Measurements from ENCODE around the gene NUBPL.

Gene NUBPL

GRCh38 chr14:31561155-31561846 is at the start of gene NUBPL:
Gene NUBPL, plus strand, starts transcription at chr14:31561404. Its CDS starts 36 bp downstream, at chr14:31561440.
- ATAC-seq (peak; percentile 97), DNase-seq (peak; percentile 95)
- Mint-ChIP-seq H3K4me3 (peak within 1 kb of the TSS; percentile 89 to 99), H3K27me3 (peaks cover 8% of the 10 kb centered on the region), H3K4me1 (peaks cover 29% of the 10 kb centered on the region), H3K27ac (peak within 1 kb of the TSS; percentile 95 to 99), H3K9me3 (no peaks in the 10 kb centered on the region)

GRCh38 chr14:31527087-31527486 is 34.1 kb upstream of the NUBPL start:
- H3K9me3 Mint-ChIP-seq = no peaks in the 10 kb centered on the region
- no peak overlapping the region for H3K27ac Mint-ChIP-seq
- ATAC-seq = peak; percentile 20

GRCh38 chr14:31527546-31527945 is 33.7 kb upstream of the NUBPL start:
- H3K4me1 Mint-ChIP-seq = no peaks in the 10 kb centered on the region
- no peak for ATAC-seq
- no peak overlapping the region for H3K4me3 Mint-ChIP-seq
- H3K27me3 Mint-ChIP-seq = peaks cover 7% of the 10 kb centered on the region
- DNase-seq = no peak
- no peak overlapping the region for H3K27ac Mint-ChIP-seq
- no peaks in the 10 kb centered on the region for H3K9me3 Mint-ChIP-seq

More at GRCh38 chr14:31527087-31527486, 34.1 kb upstream of the NUBPL start:
- Mint-ChIP-seq H3K4me1 (no peaks in the 10 kb centered on the region), H3K4me3 (no peak overlapping the region), H3K27me3 (peaks cover 4% of the 10 kb centered on the region)
- DNase-seq = no peak

GRCh38 chr14:31529053-31529452 is 32.2 kb upstream of the NUBPL start:
- Mint-ChIP-seq H3K9me3 (no peaks in the 10 kb centered on the region), H3K27me3 (peaks cover 7% of the 10 kb centered on the region), H3K4me1 (no peaks in the 10 kb centered on the region), H3K27ac (no peak overlapping the region), H3K4me3 (no peak overlapping the region)
- DNase-seq (no peak), ATAC-seq (no peak)

- ATAC-seq (no peak), DNase-seq (no peak)
- Mint-ChIP-seq H3K27me3 (peaks cover 15% of the 10 kb centered on the region), H3K27ac (no peak overlapping the region), H3K9me3 (no peaks in the 10 kb centered on the region), H3K4me3 (no peak overlapping the region), H3K4me1 (no peaks in the 10 kb centered on the region)
These were observed 31.1 kb upstream of the NUBPL start for GRCh38 chr14:31530136-31530535.

- no peaks in the 10 kb centered on the region for H3K9me3 Mint-ChIP-seq
- ATAC-seq (no peak), DNase-seq (no peak)
- no peak overlapping the region for H3K4me3 Mint-ChIP-seq
- peak overlapping the region in 1 of 2 donors; percentile 5 for H3K27ac Mint-ChIP-seq
- H3K27me3 Mint-ChIP-seq = peaks cover 31% of the 10 kb centered on the region
- no peaks in the 10 kb centered on the region for H3K4me1 Mint-ChIP-seq
These were observed 24.8 kb upstream of the NUBPL start for GRCh38 chr14:31536201-31536960.

- ATAC-seq (no peak), DNase-seq (no peak)
- Mint-ChIP-seq H3K27ac (no peak overlapping the region), H3K27me3 (peaks cover 20% of the 10 kb centered on the region), H3K9me3 (no peaks in the 10 kb centered on the region), H3K4me3 (no peak overlapping the region), H3K4me1 (no peaks in the 10 kb centered on the region)
These were observed 19.5 kb upstream of the NUBPL start for GRCh38 chr14:31541702-31542101.

GRCh38 chr14:31543969-31544799 is 17.0 kb upstream of the NUBPL start:
- Mint-ChIP-seq H3K9me3 (no peaks in the 10 kb centered on the region), H3K4me3 (no peak overlapping the region)
- ATAC-seq = peak; percentile 55

GRCh38 chr14:31544816-31545215 is 16.4 kb upstream of the NUBPL start:
- Mint-ChIP-seq H3K4me1 (no peaks in the 10 kb centered on the region), H3K9me3 (no peaks in the 10 kb centered on the region), H3K27ac (no peak overlapping the region), H3K27me3 (peaks cover 19% of the 10 kb centered on the region), H3K4me3 (no peak overlapping the region)
- no peak for ATAC-seq
- no peak for DNase-seq

More at GRCh38 chr14:31543969-31544799, 17.0 kb upstream of the NUBPL start:
- peak overlapping the region in 1 of 2 donors; percentile 67 for H3K27ac Mint-ChIP-seq
- peaks cover 19% of the 10 kb centered on the region for H3K27me3 Mint-ChIP-seq
- DNase-seq = no peak
- H3K4me1 Mint-ChIP-seq = no peaks in the 10 kb centered on the region

- no peak overlapping the region for H3K27ac Mint-ChIP-seq
- no peak for DNase-seq
- no peak overlapping the region for H3K4me3 Mint-ChIP-seq
- no peaks in the 10 kb centered on the region for H3K4me1 Mint-ChIP-seq
- H3K9me3 Mint-ChIP-seq = no peaks in the 10 kb centered on the region
- peaks cover 19% of the 10 kb centered on the region for H3K27me3 Mint-ChIP-seq
- no peak for ATAC-seq
These were observed 15.9 kb upstream of the NUBPL start for GRCh38 chr14:31545328-31545727.

- DNase-seq (no peak), ATAC-seq (no peak)
- H3K4me3 Mint-ChIP-seq = no peak overlapping the region
- H3K27me3 Mint-ChIP-seq = peaks cover 19% of the 10 kb centered on the region
- H3K9me3 Mint-ChIP-seq = no peaks in the 10 kb centered on the region
- no peak overlapping the region for H3K27ac Mint-ChIP-seq
- no peaks in the 10 kb centered on the region for H3K4me1 Mint-ChIP-seq
These were observed 11.4 kb upstream of the NUBPL start for GRCh38 chr14:31549817-31550216.

- no peaks in the 10 kb centered on the region for H3K4me1 Mint-ChIP-seq
- H3K9me3 Mint-ChIP-seq = no peaks in the 10 kb centered on the region
- H3K27ac Mint-ChIP-seq = no peak overlapping the region
- peaks cover 24% of the 10 kb centered on the region for H3K27me3 Mint-ChIP-seq
- no peak for ATAC-seq
- no peak for DNase-seq
- no peak overlapping the region for H3K4me3 Mint-ChIP-seq
These were observed 10.6 kb upstream of the NUBPL start for GRCh38 chr14:31550589-31550988.

GRCh38 chr14:31556191-31556590 is 5.0 kb upstream of the NUBPL start:
- Mint-ChIP-seq H3K9me3 (no peaks in the 10 kb centered on the region), H3K4me3 (no peak overlapping the region), H3K4me1 (peaks cover 13% of the 10 kb centered on the region), H3K27me3 (peaks cover 20% of the 10 kb centered on the region), H3K27ac (no peak overlapping the region)
- ATAC-seq (no peak), DNase-seq (no peak)

- ATAC-seq (peak; percentile 43), DNase-seq (no peak)
- Mint-ChIP-seq H3K4me1 (peaks cover 29% of the 10 kb centered on the region), H3K27me3 (peaks cover 11% of the 10 kb centered on the region), H3K9me3 (no peaks in the 10 kb centered on the region), H3K4me3 (no peak overlapping the region), H3K27ac (peak overlapping the region; percentile 94 to 95)
These were observed 1.3 kb upstream of the NUBPL start for GRCh38 chr14:31559939-31560338.

- peak; percentile 5 for ATAC-seq
- Mint-ChIP-seq H3K4me1 (peaks cover 29% of the 10 kb centered on the region), H3K9me3 (no peaks in the 10 kb centered on the region), H3K4me3 (peak overlapping the region; percentile 89 to 99), H3K27me3 (peaks cover 8% of the 10 kb centered on the region), H3K27ac (peak overlapping the region; percentile 95 to 99)
- DNase-seq = no peak
These were observed 447 bp upstream of the NUBPL start for GRCh38 chr14:31560759-31561154.

Data from stimulated activated naive CD8-positive, alpha-beta T cell treated with anti-CD3 and anti-CD28 coated beads, Interleukin-15, amount 100 ng/mL, for 72 hours (primary cell).